GM23248 (cell line): ENCODE measurements around the gene TARDBP. TPM values are rescaled to one million over a fixed set of nuclear protein-coding genes. Genes with fewer than 3 reads are reported as not detected.

Source experiments
- DNase-seq: peaks from one replicate; pipeline ENCODE4 v3.0.0-alpha.2; 2015
- H2AFZ ChIP-seq: fragments of 200-600 bp; sonication (generic); 2 replicates; pipeline ENCODE4 v1.6.1; 2016; ENCODE audit warnings: antibody characterized with exemption
- H3F3A ChIP-seq: fragments of 200-600 bp; sonication (generic); 2 replicates; pipeline ENCODE4 v1.6.1; 2016; ENCODE audit warnings: mild to moderate bottlenecking, antibody characterized with exemption, mixed run types; ENCODE audit not compliant: insufficient read depth
- H3K27ac ChIP-seq: fragments of 200-600 bp; sonication (generic); 2 replicates; pipeline ENCODE4 v1.5.1; 2016; ENCODE audit warnings: mild to moderate bottlenecking
- H3K27me3 ChIP-seq: fragments of 200-600 bp; sonication (generic); replicated peaks from 2 replicates; pipeline ENCODE4 v1.6.1; 2016; ENCODE audit warnings: mild to moderate bottlenecking; ENCODE audit not compliant: insufficient read depth
- H3K36me3 ChIP-seq: fragments of 200-600 bp; sonication (generic); 2 replicates; pipeline ENCODE4 v1.6.1; 2016; ENCODE audit warnings: low read depth, mild to moderate bottlenecking
- H3K4me1 ChIP-seq: fragments of 200-600 bp; sonication (generic); 2 replicates; pipeline ENCODE4 v1.6.1; 2016; ENCODE audit warnings: mild to moderate bottlenecking; ENCODE audit not compliant: insufficient read depth
- H3K4me2 ChIP-seq: fragments of 200-600 bp; sonication (generic); one replicate; pipeline ENCODE4 v1.6.1; 2016; ENCODE audit warnings: mild to moderate bottlenecking; ENCODE audit not compliant: unreplicated experiment
- H3K4me3 ChIP-seq: fragments of 200-600 bp; sonication (generic); 2 replicates; pipeline ENCODE4 v1.5.1; 2016; ENCODE audit warnings: mild to moderate bottlenecking
- H3K79me2 ChIP-seq: fragments of 200-600 bp; sonication (generic); 2 replicates; pipeline ENCODE4 v1.6.1; 2016; ENCODE audit warnings: mild to moderate bottlenecking; ENCODE audit not compliant: insufficient read depth
- H3K9ac ChIP-seq: fragments of 200-600 bp; sonication (generic); 2 replicates; pipeline ENCODE4 v1.6.1; 2016; ENCODE audit warnings: mild to moderate bottlenecking
- H3K9me2 ChIP-seq: fragments of 200-600 bp; sonication (generic); 2 replicates; pipeline ENCODE4 v1.6.1; 2016; ENCODE audit warnings: mixed run types, mild to moderate bottlenecking, moderate library complexity; ENCODE audit not compliant: insufficient read depth
- H3K9me3 ChIP-seq: fragments of 200-600 bp; sonication (generic); one replicate; pipeline ENCODE4 v1.6.1; 2017; ENCODE audit warnings: low read depth
- H4K20me1 ChIP-seq: fragments of 200-600 bp; sonication (generic); 2 replicates; pipeline ENCODE4 v1.6.0; 2016; ENCODE audit not compliant: insufficient read depth
- EZH2 ChIP-seq: fragments of 200-600 bp; sonication (generic); IDR thresholded peaks from 2 replicates; pipeline ENCODE4 v1.6.1; 2018; ENCODE audit warnings: antibody characterized with exemption, mild to moderate bottlenecking; ENCODE audit not compliant: insufficient read depth, poor library complexity, severe bottlenecking
- EZH2phosphoT487 ChIP-seq: fragments of 200-600 bp; sonication (generic); IDR thresholded peaks from 2 replicates; pipeline ENCODE4 v1.6.1; 2018; ENCODE audit warnings: antibody characterized with exemption, moderate library complexity, mild to moderate bottlenecking, low read depth; ENCODE audit not compliant: insufficient read depth
- WGBS, 2 experiments: methylation state at CpG; one replicate each; pipeline ENCODE4 v1.1.6; 2015 to 2017; ENCODE audit warnings: low lambda C conversion rate in 2 of 2, low coverage in 1 of 2; ENCODE audit errors: missing lambda C conversion rate in 2 of 2; 5-methylcytosine and 5-hydroxymethylcytosine counted together
- in situ Hi-C: fragments of 300-500 bp; cut with MboI; formaldehyde crosslinking; loops from 2 replicates; pipeline ENCODE4 v1.15.0; 2020
- polyA plus RNA-seq: library from polyadenylated mRNA; unstranded; fragments of >200 nt; fragmentation: Nextera tagmentation; extraction: Ambion mirVana; gene quantifications from 2 replicates; pipeline ENCODE4 v1.2.1, GENCODE V29; 2016
- total RNA-seq: library from RNA; depleted of rRNA; stranded (reverse); fragments of >200 nt; shearing (Covaris generic); gene quantifications from 2 replicates; pipeline ENCODE4 v1.2.3, GENCODE V29; 2014; rRNA removed

Gene TARDBP
- total RNA-seq (36.0 and 50.0 TPM in 2 replicates), polyA plus RNA-seq (128 TPM in 2 replicates)

- Histone ChIP-seq H3K4me2 (peak within 1 kb of the TSS; percentile 94), H2AFZ (peak within 1 kb of the TSS; percentile 91), H3K9ac (peak within 1 kb of the TSS; percentile 98), H3K27ac (peak within 1 kb of the TSS; percentile 92), H3K4me3 (peak within 1 kb of the TSS; percentile 91), H3K36me3 (peaks cover 36% of the 10 kb centered on the region), H3K4me1 (peaks cover 15% of the 10 kb centered on the region), H3K9me3 (no peaks in the 10 kb centered on the region), H3K9me2 (no peaks in the 10 kb centered on the region), H3F3A (peaks cover 23% of the 10 kb centered on the region; the same call in 1 of the 2 replicates), H3K27me3 (no peaks in the 10 kb centered on the region), H4K20me1 (peaks cover 26% of the 10 kb centered on the region), H3K79me2 (peaks cover 50% of the 10 kb centered on the region)
- in situ Hi-C loops, result no loop called here
- WGBS, 2 experiments, result 0 to 2% methylated on average over 70 to 71 of the region's 94 CpGs
- no peak for TF ChIP-seq EZH2phosphoT487
- no peak for TF ChIP-seq EZH2
- peak; percentile 95 for DNase-seq
Measured at GRCh38 chr1:11012260-11013159, at the start of gene TARDBP. TSS of gene TARDBP (plus strand) at chr1:11012654. CDS start at chr1:11013728, 1,074 bp downstream.

- Histone ChIP-seq H3K4me1 (no peaks in the 10 kb centered on the region), H3K79me2 (no peaks in the 10 kb centered on the region), H3K9me3 (no peaks in the 10 kb centered on the region), H3F3A (no peaks in the 10 kb centered on the region), H3K9ac (no peak overlapping the region), H3K4me2 (peak overlapping the region; percentile 9), H4K20me1 (no peaks in the 10 kb centered on the region), H3K27me3 (peaks cover 10% of the 10 kb centered on the region), H2AFZ (0 out of 2 replicates have a peak overlapping the region, but pooled peaks have one; percentile 15), H3K4me3 (no peak overlapping the region), H3K9me2 (no peaks in the 10 kb centered on the region), H3K27ac (no peak overlapping the region), H3K36me3 (no peaks in the 10 kb centered on the region)
- in situ Hi-C loops, result no loop called here
- 24 to 29% methylated on average over 9 to 10 of the region's 10 CpGs for WGBS, 2 experiments
- no peak for TF ChIP-seq EZH2phosphoT487
- TF ChIP-seq EZH2, result no peak
- peak; percentile 33 for DNase-seq
Measured at GRCh38 chr1:10965546-10966226, 46.8 kb upstream of the TARDBP start.

GRCh38 chr1:10967090-10967489 is 45.4 kb upstream of the TARDBP start:
- in situ Hi-C loops, result no loop called here
- Histone ChIP-seq H3K9me3 (no peaks in the 10 kb centered on the region), H3K4me2 (no peak overlapping the region), H2AFZ (no peak overlapping the region), H4K20me1 (no peaks in the 10 kb centered on the region), H3K4me1 (no peaks in the 10 kb centered on the region), H3K79me2 (no peaks in the 10 kb centered on the region), H3K36me3 (no peaks in the 10 kb centered on the region), H3K4me3 (no peak overlapping the region), H3K27ac (no peak overlapping the region), H3K9me2 (no peaks in the 10 kb centered on the region), H3K9ac (no peak overlapping the region), H3K27me3 (peaks cover 16% of the 10 kb centered on the region), H3F3A (no peaks in the 10 kb centered on the region)
- TF ChIP-seq EZH2 (no peak), EZH2phosphoT487 (no peak)
- 79 to 82% methylated on average over 1 to 3 of the region's 3 CpGs for WGBS, 2 experiments
- no peak for DNase-seq

GRCh38 chr1:10968411-10968826 is 44.0 kb upstream of the TARDBP start:
- H3K4me2 ChIP-seq, result peak overlapping the region; percentile 42
- 67% methylated on average over 13 of the region's 13 CpGs for WGBS, 2 experiments
- no peak overlapping the region for H2AFZ ChIP-seq

More at GRCh38 chr1:10968411-10968826, 44.0 kb upstream of the TARDBP start:
- Histone ChIP-seq H3F3A (no peaks in the 10 kb centered on the region), H4K20me1 (no peaks in the 10 kb centered on the region), H3K9me2 (no peaks in the 10 kb centered on the region), H3K27ac (no peak overlapping the region), H3K9ac (no peak overlapping the region), H3K36me3 (no peaks in the 10 kb centered on the region), H3K79me2 (no peaks in the 10 kb centered on the region), H3K4me1 (peaks cover 1% of the 10 kb centered on the region; the same call in 1 of the 2 replicates), H3K27me3 (peaks cover 16% of the 10 kb centered on the region), H3K9me3 (no peaks in the 10 kb centered on the region), H3K4me3 (no peak overlapping the region)
- DNase-seq, result no peak
- TF ChIP-seq EZH2phosphoT487 (no peak), EZH2 (no peak)
- in situ Hi-C loops, result no loop called here
